Measurements from ENCODE around the gene PRR29.

The PRR29 gene

GRCh38 chr17:63998050-63998720, at the start of gene PRR29:
TSS of gene PRR29 (plus strand) at chr17:63998351. CDS start at chr17:63998365, 14 bp downstream.
- Histone ChIP-seq H3K9me3 (ENCODE audit: low read length) (no peaks in the 10 kb centered on the region), H3K9ac (ENCODE audit: low read length) (no peak within 1 kb of the TSS), H3K4me3 (ENCODE audit: low read depth in 1 of 2, low read length in 2 of 2) (peak within 1 kb of the TSS; percentile 33 to 53), H3K36me3 (ENCODE audit: insufficient read depth, low read length) (no peaks in the 10 kb centered on the region), H3K27me3 (ENCODE audit: control insufficient read depth in 1 of 2, insufficient read depth in 2 of 2, low read length in 2 of 2) (peaks cover 13 to 35% of the 10 kb centered on the region in 2 donors), H3K4me1 (ENCODE audit: insufficient read depth, low read length) (no peaks in the 10 kb centered on the region), H3K27ac (ENCODE audit: low read depth, low read length) (no peak within 1 kb of the TSS)

- H3K4me3 ChIP-seq (ENCODE audit: low read depth in 1 of 2, low read length in 2 of 2): no peak overlapping the region
- H3K36me3 ChIP-seq (ENCODE audit: insufficient read depth, low read length): no peaks in the 10 kb centered on the region
- H3K27me3 ChIP-seq (ENCODE audit: control insufficient read depth in 1 of 2, insufficient read depth in 2 of 2, low read length in 2 of 2): no peaks in the 10 kb centered on the region
- no peaks in the 10 kb centered on the region for H3K9me3 ChIP-seq (ENCODE audit: low read length)
- H3K4me1 ChIP-seq (ENCODE audit: insufficient read depth, low read length): no peaks in the 10 kb centered on the region
- no peak overlapping the region for H3K9ac ChIP-seq (ENCODE audit: low read length)
- no peak overlapping the region for H3K27ac ChIP-seq (ENCODE audit: low read depth, low read length)
Measured at GRCh38 chr17:63948521-63948920, 49.6 kb upstream of the PRR29 start.

DNA sequence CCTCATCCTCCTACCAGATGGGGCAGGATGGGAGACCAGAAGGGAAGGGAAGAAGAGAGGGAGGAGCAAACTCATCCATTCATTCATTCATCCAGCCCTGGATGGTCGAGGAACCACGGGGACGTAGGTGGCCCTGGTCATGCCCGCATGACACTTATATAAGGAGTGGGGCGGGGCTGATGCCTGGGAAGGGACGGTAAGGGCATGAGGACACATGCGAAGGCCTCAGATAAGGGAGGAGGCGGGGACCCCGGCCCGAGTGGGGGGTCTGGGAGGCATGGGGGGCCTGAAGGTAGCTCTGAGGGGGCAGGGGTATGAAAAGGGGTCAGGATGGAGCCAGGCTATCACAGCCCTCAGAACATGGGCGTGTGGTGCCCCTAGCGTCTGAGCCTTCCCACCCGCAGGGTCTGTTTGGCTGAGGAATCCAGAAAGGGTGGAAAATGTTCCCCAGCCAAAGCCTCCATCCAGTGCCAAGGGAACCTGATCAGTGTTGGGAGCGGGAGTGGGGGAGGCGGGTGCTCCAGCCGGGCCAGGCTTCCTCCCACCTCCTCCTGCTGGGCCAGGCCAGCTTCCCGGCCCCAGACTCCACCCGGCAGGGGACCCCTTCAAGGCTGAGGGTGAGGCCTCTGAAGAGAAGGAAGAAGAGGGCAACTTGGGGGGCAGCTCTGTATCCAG, 48.4 kb upstream of the PRR29 start:
- Histone ChIP-seq H3K9me3 (ENCODE audit: low read length) (no peaks in the 10 kb centered on the region), H3K9ac (ENCODE audit: low read length) (no peak overlapping the region), H3K27me3 (ENCODE audit: control insufficient read depth in 1 of 2, insufficient read depth in 2 of 2, low read length in 2 of 2) (no peaks in the 10 kb centered on the region), H3K27ac (ENCODE audit: low read depth, low read length) (no peak overlapping the region), H3K4me3 (ENCODE audit: low read depth in 1 of 2, low read length in 2 of 2) (no peak overlapping the region), H3K4me1 (ENCODE audit: insufficient read depth, low read length) (no peaks in the 10 kb centered on the region), H3K36me3 (ENCODE audit: insufficient read depth, low read length) (no peaks in the 10 kb centered on the region)

GRCh38 chr17:63950940-63951907, 46.9 kb upstream of the PRR29 start:
- Histone ChIP-seq H3K4me1 (ENCODE audit: insufficient read depth, low read length) (no peaks in the 10 kb centered on the region), H3K9me3 (ENCODE audit: low read length) (no peaks in the 10 kb centered on the region), H3K9ac (ENCODE audit: low read length) (no peak overlapping the region), H3K27ac (ENCODE audit: low read depth, low read length) (no peak overlapping the region), H3K4me3 (ENCODE audit: low read depth in 1 of 2, low read length in 2 of 2) (no peak overlapping the region), H3K27me3 (ENCODE audit: control insufficient read depth in 1 of 2, insufficient read depth in 2 of 2, low read length in 2 of 2) (no peaks in the 10 kb centered on the region), H3K36me3 (ENCODE audit: insufficient read depth, low read length) (no peaks in the 10 kb centered on the region)

DNA sequence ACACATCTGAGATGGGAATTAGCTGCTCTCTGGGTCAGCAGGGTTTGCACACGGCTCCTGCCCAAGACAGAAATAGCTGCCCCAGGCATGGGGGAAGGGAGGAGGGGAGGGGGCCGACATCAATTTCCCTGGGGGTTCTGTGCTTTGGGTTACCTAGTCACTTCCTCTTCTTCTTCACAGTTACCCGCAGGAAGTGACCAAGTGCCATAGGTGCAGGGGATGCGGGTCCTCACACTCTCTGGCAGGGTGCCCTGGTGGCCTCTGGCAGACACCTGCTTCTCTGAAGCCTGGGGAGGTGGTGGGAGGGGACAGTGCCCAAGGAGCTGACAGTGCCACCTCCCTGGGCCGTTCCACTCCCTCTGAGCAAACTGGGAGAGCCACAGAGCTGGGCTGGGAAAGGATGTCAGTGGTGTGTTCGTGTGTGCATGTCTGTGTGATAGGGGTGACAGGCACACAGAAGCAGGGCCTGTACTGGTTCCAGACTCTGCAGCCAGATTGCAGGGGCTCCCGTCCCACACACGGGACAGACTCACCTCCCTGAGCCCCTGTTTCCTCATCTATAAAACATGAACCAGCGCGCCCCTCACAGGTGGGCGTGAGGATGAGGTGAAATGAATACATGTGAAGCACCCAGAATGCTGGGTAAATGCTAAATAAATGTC, 43.6 kb upstream of the PRR29 start:
- Histone ChIP-seq H3K9me3 (ENCODE audit: low read length) (no peaks in the 10 kb centered on the region), H3K4me1 (ENCODE audit: insufficient read depth, low read length) (no peaks in the 10 kb centered on the region), H3K27me3 (ENCODE audit: control insufficient read depth in 1 of 2, insufficient read depth in 2 of 2, low read length in 2 of 2) (no peaks in the 10 kb centered on the region), H3K4me3 (ENCODE audit: low read depth in 1 of 2, low read length in 2 of 2) (no peak overlapping the region), H3K27ac (ENCODE audit: low read depth, low read length) (no peak overlapping the region), H3K36me3 (ENCODE audit: insufficient read depth, low read length) (no peaks in the 10 kb centered on the region), H3K9ac (ENCODE audit: low read length) (no peak overlapping the region)

GRCh38 chr17:63955232-63955631, 42.9 kb upstream of the PRR29 start:
- Histone ChIP-seq H3K9me3 (ENCODE audit: low read length) (no peaks in the 10 kb centered on the region), H3K4me1 (ENCODE audit: insufficient read depth, low read length) (no peaks in the 10 kb centered on the region), H3K36me3 (ENCODE audit: insufficient read depth, low read length) (no peaks in the 10 kb centered on the region), H3K9ac (ENCODE audit: low read length) (no peak overlapping the region), H3K27ac (ENCODE audit: low read depth, low read length) (no peak overlapping the region), H3K27me3 (ENCODE audit: control insufficient read depth in 1 of 2, insufficient read depth in 2 of 2, low read length in 2 of 2) (no peaks in the 10 kb centered on the region), H3K4me3 (ENCODE audit: low read depth in 1 of 2, low read length in 2 of 2) (no peak overlapping the region)

DNA sequence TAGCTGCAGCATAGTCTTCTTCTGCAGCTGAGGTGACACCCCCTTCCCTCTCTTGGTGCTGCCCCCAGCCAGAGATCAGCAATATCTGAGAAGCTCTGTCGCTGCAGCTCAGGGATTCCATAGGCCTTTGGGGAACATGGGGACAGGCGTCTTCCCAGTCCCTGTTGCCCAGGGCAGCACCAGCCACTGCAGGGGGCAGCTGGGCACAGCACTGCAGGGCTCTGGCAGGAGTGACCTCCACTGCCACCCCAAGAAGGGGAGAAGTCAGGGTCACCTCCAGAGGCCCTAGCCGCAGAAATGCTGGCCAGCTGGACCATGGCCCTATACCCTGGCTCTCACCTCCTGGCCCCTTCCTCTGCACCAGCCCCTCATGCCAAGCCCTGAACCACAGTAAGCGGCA, 42.4 kb upstream of the PRR29 start:
- H3K4me1 ChIP-seq (ENCODE audit: insufficient read depth, low read length): no peaks in the 10 kb centered on the region
- H3K4me3 ChIP-seq (ENCODE audit: low read depth in 1 of 2, low read length in 2 of 2): no peak overlapping the region
- H3K36me3 ChIP-seq (ENCODE audit: insufficient read depth, low read length): no peaks in the 10 kb centered on the region
- no peaks in the 10 kb centered on the region for H3K9me3 ChIP-seq (ENCODE audit: low read length)
- H3K9ac ChIP-seq (ENCODE audit: low read length): no peak overlapping the region
- H3K27me3 ChIP-seq (ENCODE audit: control insufficient read depth in 1 of 2, insufficient read depth in 2 of 2, low read length in 2 of 2): no peaks in the 10 kb centered on the region
- no peak overlapping the region for H3K27ac ChIP-seq (ENCODE audit: low read depth, low read length)

DNA sequence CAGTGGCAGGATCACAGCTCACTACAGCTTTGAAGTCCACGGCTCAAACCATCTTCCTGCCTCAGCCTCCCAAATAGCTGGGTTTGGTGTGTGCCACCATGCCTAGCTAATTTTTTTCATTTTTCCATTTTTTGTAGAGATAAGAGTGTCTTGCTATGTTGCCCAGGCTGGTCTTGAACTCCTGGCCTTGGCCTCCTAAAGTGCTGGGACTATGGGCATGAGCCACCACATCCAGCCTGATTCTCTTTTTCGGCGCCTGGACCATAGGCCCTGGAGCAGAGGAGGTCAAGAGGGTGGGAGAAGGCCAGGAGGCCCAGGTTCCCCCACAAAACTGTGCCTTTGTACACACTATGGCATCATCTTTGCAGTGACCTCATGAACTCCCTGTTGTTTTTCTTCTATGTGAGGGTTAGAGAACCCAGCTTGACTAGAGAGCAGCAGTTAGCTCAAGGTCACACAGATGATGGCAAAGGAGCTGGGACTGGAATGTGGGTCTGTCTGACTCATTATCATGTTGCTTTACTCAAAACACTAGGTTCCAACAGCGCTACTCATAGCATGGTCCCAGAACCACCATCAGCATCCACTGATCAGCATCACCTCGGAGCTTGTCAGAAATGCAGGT, 41.7 kb upstream of the PRR29 start:
- no peaks in the 10 kb centered on the region for H3K9me3 ChIP-seq (ENCODE audit: low read length)
- no peak overlapping the region for H3K9ac ChIP-seq (ENCODE audit: low read length)
- H3K4me3 ChIP-seq (ENCODE audit: low read depth in 1 of 2, low read length in 2 of 2): no peak overlapping the region
- no peaks in the 10 kb centered on the region for H3K27me3 ChIP-seq (ENCODE audit: control insufficient read depth in 1 of 2, insufficient read depth in 2 of 2, low read length in 2 of 2)
- no peaks in the 10 kb centered on the region for H3K4me1 ChIP-seq (ENCODE audit: insufficient read depth, low read length)
- H3K27ac ChIP-seq (ENCODE audit: low read depth, low read length): no peak overlapping the region
- no peaks in the 10 kb centered on the region for H3K36me3 ChIP-seq (ENCODE audit: insufficient read depth, low read length)

DNA sequence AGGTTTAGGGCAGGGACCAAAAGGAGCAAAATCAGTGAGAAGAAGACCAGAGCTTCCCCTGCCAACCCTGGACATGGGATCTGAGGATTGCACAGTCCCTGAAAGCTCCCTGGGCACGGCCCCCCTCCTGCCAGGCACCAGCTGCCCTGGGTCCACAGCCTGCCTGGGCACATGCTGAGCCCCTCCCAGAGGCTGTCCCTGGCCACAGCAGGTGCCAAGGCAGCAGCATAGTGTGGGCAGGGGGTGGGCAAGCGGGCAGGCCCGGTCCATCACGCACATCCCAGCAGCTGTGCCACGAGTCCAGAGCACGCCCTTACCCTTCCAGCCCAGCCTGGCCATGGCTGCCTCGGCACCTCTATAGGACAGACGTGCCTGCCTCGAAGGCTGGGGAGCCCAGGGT, 38.1 kb upstream of the PRR29 start:
- H3K4me3 ChIP-seq (ENCODE audit: low read depth in 1 of 2, low read length in 2 of 2): no peak overlapping the region
- H3K36me3 ChIP-seq (ENCODE audit: insufficient read depth, low read length): no peaks in the 10 kb centered on the region
- H3K27ac ChIP-seq (ENCODE audit: low read depth, low read length): no peak overlapping the region
- no peaks in the 10 kb centered on the region for H3K27me3 ChIP-seq (ENCODE audit: control insufficient read depth in 1 of 2, insufficient read depth in 2 of 2, low read length in 2 of 2)
- no peaks in the 10 kb centered on the region for H3K9me3 ChIP-seq (ENCODE audit: low read length)
- H3K4me1 ChIP-seq (ENCODE audit: insufficient read depth, low read length): no peaks in the 10 kb centered on the region
- no peak overlapping the region for H3K9ac ChIP-seq (ENCODE audit: low read length)

- no peak overlapping the region for H3K9ac ChIP-seq (ENCODE audit: low read length)
- no peaks in the 10 kb centered on the region for H3K9me3 ChIP-seq (ENCODE audit: low read length)
- no peaks in the 10 kb centered on the region for H3K4me1 ChIP-seq (ENCODE audit: insufficient read depth, low read length)
- no peak overlapping the region for H3K27ac ChIP-seq (ENCODE audit: low read depth, low read length)
- no peaks in the 10 kb centered on the region for H3K27me3 ChIP-seq (ENCODE audit: control insufficient read depth in 1 of 2, insufficient read depth in 2 of 2, low read length in 2 of 2)
- no peak overlapping the region for H3K4me3 ChIP-seq (ENCODE audit: low read depth in 1 of 2, low read length in 2 of 2)
- H3K36me3 ChIP-seq (ENCODE audit: insufficient read depth, low read length): no peaks in the 10 kb centered on the region
Measured at GRCh38 chr17:63960430-63960829, 37.7 kb upstream of the PRR29 start.

All from muscle layer of colon (tissue), 2 donors.